SJCRH30 (cell line): Measurements from ENCODE around the gene GRIK1. TPM values are rescaled to one million over a fixed set of nuclear protein-coding genes. Genes with fewer than 3 reads are reported as not detected.

Experiments
- DNase-seq, 2 experiments: peaks; one replicate each; pipeline ENCODE4 v3.0.0-alpha.2; 2015 to 2020
- H3K27ac ChIP-seq: fragments of 250-450 bp; sonication (Bioruptor Pico); 2 replicates; pipeline ENCODE4 v1.5.1; 2020; ENCODE audit warnings: mild to moderate bottlenecking, moderate library complexity
- H3K27me3 ChIP-seq: fragments of 250-450 bp; sonication (Bioruptor Pico); 2 replicates; pipeline ENCODE4 v1.5.1; 2020; ENCODE audit warnings: mild to moderate bottlenecking, moderate library complexity
- H3K36me3 ChIP-seq: fragments of 250-450 bp; sonication (Bioruptor Pico); 2 replicates; pipeline ENCODE4 v1.5.1; 2020; ENCODE audit warnings: mild to moderate bottlenecking, moderate library complexity
- H3K4me1 ChIP-seq: fragments of 250-450 bp; sonication (Bioruptor Pico); 2 replicates; pipeline ENCODE4 v1.5.1; 2020; ENCODE audit warnings: mild to moderate bottlenecking, moderate library complexity
- H3K4me3 ChIP-seq: fragments of 250-450 bp; sonication (Bioruptor Pico); 2 replicates; pipeline ENCODE4 v1.5.1; 2020; ENCODE audit warnings: mild to moderate bottlenecking, moderate library complexity
- H3K9me3 ChIP-seq: fragments of 250-450 bp; sonication (Bioruptor Pico); replicated peaks from 2 replicates; pipeline ENCODE4 v1.5.1; 2020; ENCODE audit warnings: mild to moderate bottlenecking, moderate library complexity
- total RNA-seq: library from RNA; depleted of rRNA; stranded (reverse); fragments of >200 nt; shearing (Covaris generic); gene quantifications from 2 replicates; pipeline ENCODE4 v1.2.3, GENCODE V29; 2014

GRIK1 gene
- total RNA-seq, 1 experiment from 2014 or later: not detected

DNA sequence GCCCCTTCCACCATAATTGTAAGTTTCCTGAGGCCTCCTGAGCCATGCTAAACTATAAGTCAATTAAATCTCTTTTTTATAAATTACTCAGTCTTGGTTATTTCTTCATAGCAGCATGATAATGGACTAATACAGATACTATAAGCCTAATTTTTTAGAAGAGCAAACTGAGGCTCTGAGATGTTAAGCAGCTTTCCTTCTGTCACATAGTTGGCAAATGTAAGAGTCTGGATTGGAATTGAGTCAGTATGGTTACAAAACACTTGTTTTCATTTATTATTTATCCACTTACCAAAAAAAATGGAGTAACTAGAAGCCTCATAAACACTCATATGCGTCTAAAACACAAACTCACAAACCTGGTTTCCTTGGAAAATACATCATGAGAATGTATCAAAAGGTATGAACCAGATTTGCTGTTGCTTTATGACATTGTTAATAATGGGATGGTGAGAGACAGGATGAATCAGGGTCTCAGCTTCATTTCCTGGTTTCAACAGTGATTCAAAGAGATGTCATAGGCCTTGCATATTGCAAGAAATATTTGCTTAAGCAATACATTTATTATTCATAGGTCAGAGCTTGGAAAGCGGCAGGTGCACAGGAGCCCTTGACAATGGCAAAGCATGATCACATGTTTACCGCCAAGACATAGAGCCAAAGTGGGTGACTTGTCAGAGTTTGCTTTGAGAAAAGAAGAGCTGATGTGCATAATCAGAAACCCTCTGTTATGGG, 221.5 kb downstream of the GRIK1 start:
- no peak for DNase-seq
- no peaks in the 10 kb centered on the region for H3K4me1 ChIP-seq
- no peak overlapping the region for H3K27ac ChIP-seq
- no peaks in the 10 kb centered on the region for H3K36me3 ChIP-seq
- H3K9me3 ChIP-seq: no peaks in the 10 kb centered on the region; the same call in 1 of the 2 replicates
- no peak overlapping the region for H3K4me3 ChIP-seq
- no peaks in the 10 kb centered on the region for H3K27me3 ChIP-seq

DNA sequence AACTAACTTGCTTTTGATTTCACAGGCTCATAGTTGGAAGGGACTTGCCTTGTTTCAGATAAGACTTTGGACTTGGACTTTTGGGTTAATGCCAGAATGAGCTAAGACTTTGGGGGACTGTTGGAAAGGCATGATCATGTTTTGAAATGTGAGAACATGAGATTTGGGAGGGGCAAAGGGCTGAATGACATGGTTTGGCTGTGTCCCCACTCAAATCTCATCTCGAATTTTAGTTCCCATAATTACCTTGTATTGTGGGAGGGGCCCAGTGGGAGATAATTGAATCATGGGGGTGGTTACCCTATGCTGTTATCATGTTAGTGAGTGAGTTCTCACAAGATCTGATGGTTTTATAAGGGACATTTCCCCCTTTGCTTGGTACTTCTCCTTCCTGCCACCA, 222.1 kb downstream of the GRIK1 start:
- Histone ChIP-seq H3K9me3 (no peaks in the 10 kb centered on the region; the same call in 1 of the 2 replicates), H3K36me3 (no peaks in the 10 kb centered on the region), H3K27me3 (no peaks in the 10 kb centered on the region), H3K4me3 (no peak overlapping the region), H3K4me1 (no peaks in the 10 kb centered on the region), H3K27ac (no peak overlapping the region)
- DNase-seq: no peak

DNA sequence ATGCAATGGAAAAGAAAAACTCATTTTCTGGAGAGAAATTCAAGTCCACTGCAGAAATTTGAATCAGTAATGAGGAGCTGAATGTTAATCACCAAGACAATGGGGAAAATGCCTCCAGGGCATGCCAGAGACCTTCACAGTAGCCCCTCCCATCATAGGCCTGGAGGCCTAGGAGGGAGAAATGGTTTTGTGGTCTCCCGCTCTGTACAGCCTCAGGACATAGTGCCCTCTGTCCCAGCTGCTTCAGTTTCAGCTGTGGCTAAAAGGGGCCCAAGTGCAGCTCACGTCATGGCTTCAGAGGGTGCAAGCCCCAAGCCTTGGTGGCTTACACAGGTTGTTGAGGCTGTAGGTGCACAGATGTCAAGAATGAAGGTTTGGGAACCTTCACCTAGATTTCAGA, 223.0 kb downstream of the GRIK1 start:
- H3K27ac ChIP-seq: no peak overlapping the region
- no peaks in the 10 kb centered on the region; the same call in 1 of the 2 replicates for H3K9me3 ChIP-seq
- no peaks in the 10 kb centered on the region for H3K27me3 ChIP-seq
- DNase-seq: peak in 1 of 2 experiments; percentile 9
- H3K4me1 ChIP-seq: no peaks in the 10 kb centered on the region
- H3K36me3 ChIP-seq: no peaks in the 10 kb centered on the region
- no peak overlapping the region for H3K4me3 ChIP-seq

DNA sequence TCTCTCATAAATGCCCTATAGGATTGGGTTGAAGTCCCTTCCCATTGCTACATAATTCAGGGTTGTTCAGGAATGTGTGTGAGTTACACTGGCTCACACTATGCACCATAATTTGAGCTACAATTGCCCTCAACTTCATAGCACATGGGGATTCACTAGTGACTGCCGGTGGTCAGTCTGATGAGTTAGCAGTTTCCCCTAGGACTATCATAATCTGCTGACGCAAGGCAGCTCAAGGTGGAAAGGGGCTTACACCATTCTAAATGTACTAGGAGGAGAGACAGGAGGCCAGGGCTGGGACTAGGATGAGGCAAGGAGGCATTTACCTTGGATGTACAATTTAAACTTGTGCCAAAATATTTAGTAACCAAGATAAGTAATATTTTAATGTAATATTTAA, 224.7 kb downstream of the GRIK1 start:
- Histone ChIP-seq H3K4me1 (no peaks in the 10 kb centered on the region), H3K4me3 (no peak overlapping the region), H3K27me3 (no peaks in the 10 kb centered on the region), H3K27ac (no peak overlapping the region), H3K36me3 (no peaks in the 10 kb centered on the region), H3K9me3 (no peaks in the 10 kb centered on the region; the same call in 1 of the 2 replicates)
- no peak for DNase-seq

DNA sequence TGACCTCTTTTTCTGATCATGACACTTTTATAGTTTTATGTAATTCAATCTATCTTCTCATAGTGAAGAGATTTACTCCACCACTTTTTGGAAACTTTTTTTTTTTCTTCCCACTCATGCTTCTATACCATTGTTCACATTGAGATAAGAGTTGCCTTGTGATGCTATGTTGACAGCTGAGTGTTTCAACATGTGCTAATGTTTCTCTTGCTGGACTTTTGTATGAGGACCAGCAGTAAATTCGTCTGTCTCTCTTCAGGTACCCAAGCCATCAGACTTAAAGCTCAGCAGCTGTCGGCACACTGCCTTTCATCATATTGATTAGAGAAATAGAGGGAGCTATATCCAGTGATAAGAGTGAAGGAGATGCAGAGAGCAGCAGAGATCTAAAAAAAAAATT, 227.0 kb downstream of the GRIK1 start:
- H3K4me3 ChIP-seq: no peak overlapping the region
- H3K27me3 ChIP-seq: no peaks in the 10 kb centered on the region
- no peak overlapping the region for H3K27ac ChIP-seq
- no peaks in the 10 kb centered on the region; the same call in 1 of the 2 replicates for H3K9me3 ChIP-seq
- no peaks in the 10 kb centered on the region for H3K36me3 ChIP-seq
- no peak for DNase-seq
- H3K4me1 ChIP-seq: no peaks in the 10 kb centered on the region

DNA sequence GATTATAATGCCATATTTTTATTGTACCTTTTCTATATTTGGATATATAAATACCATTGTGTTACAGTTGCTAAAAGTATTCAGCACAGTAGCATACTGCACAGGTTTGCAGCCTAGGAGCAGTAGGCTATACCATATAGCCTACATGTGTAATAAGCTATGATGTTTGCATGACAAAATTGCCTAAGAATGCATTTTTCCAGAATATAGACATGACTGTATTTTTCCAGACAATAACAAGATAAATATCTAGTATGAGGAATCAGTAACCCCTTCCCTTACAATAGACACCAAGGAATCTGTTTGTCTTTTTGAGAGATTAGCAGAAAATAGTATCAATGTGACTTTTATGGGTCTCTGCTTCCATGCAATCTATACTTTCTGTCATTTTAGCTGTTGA, 228.6 kb downstream of the GRIK1 start:
- H3K27me3 ChIP-seq: no peaks in the 10 kb centered on the region
- DNase-seq: no peak
- no peaks in the 10 kb centered on the region for H3K36me3 ChIP-seq
- no peaks in the 10 kb centered on the region for H3K9me3 ChIP-seq
- no peak overlapping the region for H3K27ac ChIP-seq
- no peak overlapping the region for H3K4me3 ChIP-seq
- H3K4me1 ChIP-seq: no peaks in the 10 kb centered on the region

DNA sequence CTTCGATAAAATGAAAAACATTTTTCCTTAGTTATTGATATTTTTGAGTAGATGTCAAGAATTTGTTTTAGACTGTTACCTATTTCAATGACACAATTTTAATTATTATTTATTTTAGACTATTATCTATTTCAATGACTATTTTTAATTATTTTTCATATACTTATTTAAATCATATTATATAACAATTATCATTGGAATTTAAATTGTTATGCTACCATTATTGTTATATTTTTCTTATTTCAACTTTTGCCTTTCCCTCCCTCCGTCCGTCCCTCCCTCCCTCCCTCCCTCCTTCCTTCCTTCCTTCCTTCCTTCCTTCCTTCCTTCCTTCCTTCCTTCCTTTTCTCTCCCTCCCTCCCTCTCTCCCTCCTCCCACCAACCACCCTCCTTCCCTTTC, 229.3 kb downstream of the GRIK1 start:
- no peak for DNase-seq
- Histone ChIP-seq H3K9me3 (no peaks in the 10 kb centered on the region), H3K4me3 (no peak overlapping the region), H3K4me1 (no peaks in the 10 kb centered on the region), H3K27me3 (no peaks in the 10 kb centered on the region), H3K36me3 (no peaks in the 10 kb centered on the region), H3K27ac (no peak overlapping the region)

DNA sequence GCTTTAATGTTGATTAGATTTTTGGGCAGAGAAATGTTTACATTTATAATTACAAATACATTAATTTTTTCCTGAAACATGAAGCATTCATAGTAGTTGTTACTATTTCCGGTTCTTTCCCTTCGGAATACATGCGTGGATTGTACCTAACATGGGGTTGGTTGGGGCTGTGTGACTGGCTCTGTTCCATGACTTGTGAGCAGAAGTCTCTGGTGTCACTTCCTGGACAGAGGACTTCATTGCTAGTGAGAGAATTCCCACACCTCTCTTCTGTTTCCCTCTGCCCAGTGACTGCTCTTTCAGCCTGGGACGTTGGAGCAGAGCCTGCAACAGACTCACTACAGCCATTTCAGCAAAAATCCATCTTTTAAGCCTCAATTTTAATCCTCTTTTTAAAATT, 231.4 kb downstream of the GRIK1 start:
- Histone ChIP-seq H3K4me1 (no peaks in the 10 kb centered on the region), H3K9me3 (no peaks in the 10 kb centered on the region), H3K27ac (no peak overlapping the region), H3K27me3 (no peaks in the 10 kb centered on the region), H3K36me3 (no peaks in the 10 kb centered on the region), H3K4me3 (no peak overlapping the region)
- DNase-seq: peak in 1 of 2 experiments; percentile 12

DNA sequence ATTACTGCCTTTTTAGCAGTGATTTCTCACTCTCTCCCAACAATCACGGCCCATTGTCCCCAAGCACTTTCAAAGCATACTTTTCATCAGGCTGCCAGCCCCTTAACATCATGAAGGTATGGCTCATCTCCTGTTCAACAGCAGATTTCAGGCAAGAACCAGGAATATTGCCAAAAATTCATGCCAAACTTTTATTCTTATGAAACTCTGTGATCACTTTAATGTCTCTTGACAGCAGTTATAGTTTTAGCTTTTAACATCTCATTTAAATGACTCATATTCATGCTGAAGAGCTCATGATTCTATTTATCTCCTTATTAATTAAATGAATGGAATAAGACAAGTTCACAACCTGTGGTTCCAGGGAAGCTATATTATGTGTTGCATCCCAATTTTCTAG, 235.1 kb downstream of the GRIK1 start:
- H3K27ac ChIP-seq: no peak overlapping the region
- no peaks in the 10 kb centered on the region for H3K36me3 ChIP-seq
- no peaks in the 10 kb centered on the region for H3K9me3 ChIP-seq
- H3K4me3 ChIP-seq: no peak overlapping the region
- H3K27me3 ChIP-seq: no peaks in the 10 kb centered on the region
- no peak for DNase-seq
- H3K4me1 ChIP-seq: no peaks in the 10 kb centered on the region

DNA sequence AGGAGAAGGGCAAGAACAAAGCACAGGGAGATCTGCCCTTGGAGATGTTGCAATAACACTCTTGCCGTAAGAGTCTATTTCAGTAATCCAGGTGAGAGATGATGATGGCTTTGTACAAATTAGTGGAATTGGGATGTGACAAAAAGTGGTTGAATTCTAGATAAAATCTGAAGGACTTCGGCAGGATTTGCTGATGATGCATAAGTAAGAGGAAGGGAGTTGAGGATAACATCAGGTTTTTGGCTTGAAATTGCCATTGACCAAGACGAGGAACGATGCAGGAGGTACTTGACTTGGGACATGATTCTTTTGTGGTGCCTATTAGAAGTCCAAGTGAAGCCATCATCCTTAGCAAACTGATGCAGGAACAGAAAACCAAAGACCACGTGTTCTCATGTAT, 238.1 kb downstream of the GRIK1 start:
- DNase-seq: no peak
- Histone ChIP-seq H3K36me3 (no peaks in the 10 kb centered on the region), H3K4me3 (no peak overlapping the region), H3K9me3 (no peaks in the 10 kb centered on the region), H3K4me1 (no peaks in the 10 kb centered on the region), H3K27me3 (no peaks in the 10 kb centered on the region), H3K27ac (no peak overlapping the region)

DNA sequence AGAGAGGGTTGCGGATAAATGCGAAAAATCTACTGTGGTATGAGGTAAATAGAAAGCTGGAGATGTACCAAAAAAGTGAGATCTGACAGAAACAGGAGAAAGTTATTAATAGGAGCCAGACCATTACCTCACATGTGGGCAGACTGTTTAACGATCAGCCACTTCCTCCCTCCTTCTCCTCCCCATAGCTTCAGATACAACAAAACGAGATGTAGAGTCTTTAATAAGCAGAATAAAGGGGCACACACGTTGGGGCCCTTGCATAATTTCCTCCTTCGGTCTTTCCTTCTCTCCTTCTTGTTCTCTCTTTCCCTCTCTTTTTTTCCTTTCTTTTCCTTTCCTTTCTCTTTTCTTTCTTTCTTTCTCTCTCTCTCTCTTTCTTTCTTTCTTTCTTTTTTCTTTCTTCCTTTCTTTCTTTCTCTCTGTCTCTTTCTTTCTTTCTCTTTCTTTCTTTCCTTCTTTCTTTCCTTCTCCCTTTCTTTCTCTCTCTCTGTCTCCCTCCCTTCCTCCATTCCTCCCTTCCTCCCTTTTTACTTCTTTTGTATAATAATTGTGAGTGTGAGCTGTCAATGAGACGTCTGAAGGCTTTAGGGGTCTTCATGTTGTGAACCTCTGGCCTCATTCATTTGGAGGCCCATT, 242.1 kb downstream of the GRIK1 start:
- no peak overlapping the region for H3K4me3 ChIP-seq
- no peaks in the 10 kb centered on the region for H3K4me1 ChIP-seq
- no peaks in the 10 kb centered on the region for H3K27me3 ChIP-seq
- H3K36me3 ChIP-seq: no peaks in the 10 kb centered on the region
- H3K27ac ChIP-seq: no peak overlapping the region
- DNase-seq: no peak
- no peaks in the 10 kb centered on the region for H3K9me3 ChIP-seq

DNA sequence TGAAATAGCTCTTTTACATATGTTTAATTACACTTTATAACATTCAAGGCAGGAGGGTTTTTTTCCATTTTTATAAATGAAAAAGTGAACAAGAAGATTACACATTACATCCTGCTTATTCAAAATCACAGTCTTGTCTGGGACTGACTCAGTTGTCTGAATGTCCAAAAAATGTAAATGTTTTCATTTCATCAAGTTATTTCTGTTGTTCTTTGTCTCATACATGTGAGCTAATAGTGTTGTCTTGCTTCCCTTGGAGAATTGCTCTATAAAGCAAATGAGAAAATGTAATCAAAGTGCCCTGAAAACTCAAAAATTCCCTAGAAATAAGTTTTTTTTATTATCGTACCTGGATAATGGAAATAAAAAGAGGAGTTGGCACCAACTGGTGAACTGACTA, 242.9 kb downstream of the GRIK1 start:
- H3K4me3 ChIP-seq: no peak overlapping the region
- H3K36me3 ChIP-seq: no peaks in the 10 kb centered on the region
- no peaks in the 10 kb centered on the region for H3K4me1 ChIP-seq
- no peak for DNase-seq
- H3K27ac ChIP-seq: no peak overlapping the region
- no peaks in the 10 kb centered on the region for H3K27me3 ChIP-seq
- H3K9me3 ChIP-seq: no peaks in the 10 kb centered on the region

DNA sequence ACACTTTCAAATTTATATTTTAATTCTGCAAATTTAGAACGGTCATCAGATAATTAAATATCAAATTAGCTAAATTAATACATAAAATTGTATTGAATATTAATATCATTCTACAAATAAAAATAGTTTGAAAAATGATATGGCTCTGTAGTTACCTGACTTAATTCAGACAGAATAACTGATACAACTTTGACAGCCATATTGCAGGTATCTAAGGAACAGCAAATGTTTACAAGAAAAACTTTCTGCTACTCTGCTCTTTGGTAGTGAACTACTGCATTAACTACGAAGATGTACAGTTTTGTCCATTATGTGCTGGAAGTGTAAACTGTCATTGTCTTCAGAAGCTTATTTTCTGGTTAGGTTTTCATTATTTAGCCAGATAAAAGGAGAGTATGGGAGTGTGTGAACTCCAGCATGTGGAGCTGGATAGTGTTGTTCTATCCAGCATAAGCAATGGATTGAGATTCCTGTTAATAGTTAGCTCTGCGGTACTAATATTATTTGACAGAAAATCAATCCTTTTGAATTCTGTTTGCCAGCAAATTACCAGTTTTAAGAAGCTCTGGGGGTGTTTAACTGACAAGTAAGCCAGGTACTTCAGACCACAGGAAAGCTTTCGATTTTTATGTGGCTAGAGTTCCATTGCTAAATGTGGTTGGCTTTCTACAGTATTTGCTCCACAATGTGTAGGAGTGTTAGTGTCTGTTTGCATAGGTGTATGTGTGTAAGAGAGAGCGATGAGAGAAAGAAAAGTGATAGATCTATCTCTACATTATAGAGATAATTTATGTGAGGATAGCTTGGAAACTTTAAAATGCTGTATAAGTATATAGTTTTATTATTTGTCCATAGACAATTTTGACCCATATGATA, 247.9 kb downstream of the GRIK1 start:
- Histone ChIP-seq H3K27me3 (no peaks in the 10 kb centered on the region), H3K9me3 (no peaks in the 10 kb centered on the region), H3K4me1 (no peaks in the 10 kb centered on the region)

DNA sequence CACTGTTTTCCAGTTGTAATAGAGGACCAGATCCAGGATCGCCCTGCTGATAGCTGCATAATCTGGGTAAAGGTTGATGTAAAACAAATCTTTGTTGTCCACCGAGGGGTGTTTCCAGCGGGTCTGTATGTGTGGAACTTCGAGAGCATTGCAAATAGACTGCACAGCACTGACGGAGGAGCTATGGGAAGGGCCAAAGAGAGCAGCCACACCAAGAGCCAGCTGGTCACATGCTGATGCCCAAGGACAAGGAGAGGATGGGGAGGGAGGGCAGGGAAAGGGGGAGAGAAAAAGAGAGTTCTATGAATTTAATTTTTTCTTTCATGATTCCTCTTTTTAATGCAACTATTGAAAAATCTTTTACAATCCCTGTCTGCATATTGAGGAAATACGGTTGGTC, 250.0 kb downstream of the GRIK1 start:
- Histone ChIP-seq H3K9me3 (no peaks in the 10 kb centered on the region), H3K27ac (no peak overlapping the region), H3K27me3 (no peaks in the 10 kb centered on the region), H3K4me3 (no peak overlapping the region), H3K36me3 (no peaks in the 10 kb centered on the region), H3K4me1 (no peaks in the 10 kb centered on the region)
- DNase-seq: no peak

More for the DNA sequence above, 247.9 kb downstream of the GRIK1 start:
- DNase-seq: no peak
- Histone ChIP-seq H3K4me3 (no peak overlapping the region), H3K36me3 (no peaks in the 10 kb centered on the region), H3K27ac (no peak overlapping the region)

DNA sequence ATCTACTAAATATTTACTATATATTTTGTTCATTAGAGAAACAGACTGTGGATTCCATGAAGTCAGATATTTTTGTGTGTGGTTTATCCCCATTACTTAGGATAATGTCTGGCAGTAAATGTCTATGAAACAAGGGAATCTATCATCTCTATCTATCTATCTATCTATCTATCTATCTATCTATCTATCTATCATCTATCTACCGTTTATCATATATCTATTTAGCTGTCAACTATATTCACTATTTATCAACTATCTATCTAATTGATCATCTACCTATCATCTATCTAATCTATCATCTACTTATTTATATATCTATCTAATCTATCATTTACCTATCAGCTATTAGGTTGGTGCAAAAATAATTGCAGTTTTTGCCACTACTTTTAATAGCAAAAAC, 255.7 kb downstream of the GRIK1 start:
- no peak for DNase-seq
- Histone ChIP-seq H3K4me1 (no peaks in the 10 kb centered on the region), H3K27ac (no peak overlapping the region), H3K36me3 (no peaks in the 10 kb centered on the region), H3K4me3 (no peak overlapping the region), H3K9me3 (no peaks in the 10 kb centered on the region), H3K27me3 (no peaks in the 10 kb centered on the region)
